Liver (tissue), 9 donors: ENCODE data around the gene EPGN. TPM values are rescaled to one million over a fixed set of nuclear protein-coding genes. Genes with fewer than 3 reads are reported as not detected.

Source experiments
- DNase-seq: peaks from one replicate; pipeline ENCODE4 v3.0.0-alpha.2; 2017; ENCODE audit warnings: low spot score
- H3K27ac ChIP-seq, 2 donors: one replicate each; pipeline ENCODE4 v1.7.0; 2013; ENCODE audit warnings: inconsistent platforms in 2 of 2, low read length in 2 of 2, control low read depth in 1 of 2, low read depth in 1 of 2, mild to moderate bottlenecking in 1 of 2
- H3K27me3 ChIP-seq, 4 donors: one replicate each; pipeline versions ENCODE4 v1.6.1 to v1.7.0; 2013; ENCODE audit warnings: low read length in 3 of 4, inconsistent platforms in 1 of 4, mild to moderate bottlenecking in 1 of 4, moderate library complexity in 1 of 4; ENCODE audit not compliant: control insufficient read depth in 4 of 4, insufficient read depth in 4 of 4
- H3K36me3 ChIP-seq, 4 donors: one replicate each; pipeline versions ENCODE4 v1.6.1 to v1.7.0; 2013; ENCODE audit warnings: low read length in 3 of 4, mild to moderate bottlenecking in 3 of 4, low read depth in 1 of 4, moderate library complexity in 1 of 4; ENCODE audit not compliant: control insufficient read depth in 4 of 4, insufficient read depth in 3 of 4
- H3K4me1 ChIP-seq, 4 donors: one replicate each; pipeline versions ENCODE4 v1.6.1 to v1.7.0; 2013; ENCODE audit warnings: low read length in 3 of 4, mild to moderate bottlenecking in 3 of 4, moderate library complexity in 1 of 4; ENCODE audit not compliant: control insufficient read depth in 4 of 4, insufficient read depth in 4 of 4
- H3K4me3 ChIP-seq, 3 donors: one replicate each; pipeline versions ENCODE4 v1.6.1 to v1.7.0; 2013; ENCODE audit warnings: low read length in 3 of 3, control low read depth in 1 of 3, low read depth in 1 of 3, mild to moderate bottlenecking in 1 of 3
- H3K9ac ChIP-seq, 2 donors: one replicate each; pipeline ENCODE4 v1.7.0; 2013; ENCODE audit warnings: low read length in 2 of 2, mild to moderate bottlenecking in 2 of 2, moderate library complexity in 2 of 2, control low read depth in 1 of 2, low read depth in 1 of 2
- H3K9me3 ChIP-seq, 4 donors: one replicate each; pipeline versions ENCODE4 v1.6.1 to v1.7.0; 2013; ENCODE audit warnings: low read length in 3 of 4; ENCODE audit not compliant: control insufficient read depth in 4 of 4
- ATF3 ChIP-seq: IDR thresholded peaks from 2 replicates; pipeline ENCODE4 v1.6.1; 2016; ENCODE audit warnings: antibody characterized with exemption
- CTCF ChIP-seq: fragments of 150-350 bp; IDR thresholded peaks from 2 replicates; pipeline ENCODE4 v1.5.1; 2017; ENCODE audit warnings: improper control_type of control experiment, low read depth, low read length; ENCODE audit not compliant: missing input control
- EGR1 ChIP-seq, 2 donors: IDR thresholded peaks; 2 replicates each; pipeline ENCODE4 v1.6.1; 2016 to 2018; ENCODE audit warnings: antibody characterized with exemption in 2 of 2, low read depth in 2 of 2
- FOXA1 ChIP-seq: IDR thresholded peaks from 2 replicates; pipeline ENCODE4 v1.6.1; 2016; ENCODE audit warnings: antibody characterized with exemption
- FOXA2 ChIP-seq: IDR thresholded peaks from 2 replicates; pipeline ENCODE4 v1.6.1; 2016; ENCODE audit warnings: antibody characterized with exemption
- GABPA ChIP-seq, 2 donors: IDR thresholded peaks in 1 of 2; conservative IDR thresholded peaks in 1 of 2; 2 replicates each; pipeline ENCODE4 v1.6.1; 2016; ENCODE audit warnings: antibody characterized with exemption in 2 of 2, mild to moderate bottlenecking in 1 of 2, moderate library complexity in 1 of 2
- HNF4A ChIP-seq, 2 donors: conservative IDR thresholded peaks; 2 replicates each; pipeline ENCODE4 v1.6.1; 2016; ENCODE audit warnings: antibody characterized with exemption in 2 of 2, mild to moderate bottlenecking in 2 of 2
- JUND ChIP-seq, 2 donors: IDR thresholded peaks; 2 replicates each; pipeline ENCODE4 v1.6.1; 2016; ENCODE audit warnings: antibody characterized with exemption in 2 of 2
- MAX ChIP-seq: IDR thresholded peaks from 2 replicates; pipeline ENCODE4 v1.6.1; 2016; ENCODE audit warnings: antibody characterized with exemption
- NR2F2 ChIP-seq: IDR thresholded peaks from 2 replicates; pipeline ENCODE4 v1.6.1; 2016; ENCODE audit warnings: antibody characterized with exemption
- RAD21 ChIP-seq, 2 donors: IDR thresholded peaks; 2 replicates each; pipeline ENCODE4 v1.6.1; 2016; ENCODE audit warnings: antibody characterized with exemption in 2 of 2, mild to moderate bottlenecking in 2 of 2
- REST ChIP-seq: IDR thresholded peaks from 2 replicates; pipeline ENCODE4 v1.6.1; 2016; ENCODE audit warnings: antibody characterized with exemption, mild to moderate bottlenecking
- RXRA ChIP-seq, 2 donors: IDR thresholded peaks; 2 replicates each; pipeline ENCODE4 v1.6.1; 2017 to 2018; ENCODE audit warnings: antibody characterized with exemption in 2 of 2, mild to moderate bottlenecking in 1 of 2
- SP1 ChIP-seq: IDR thresholded peaks from 2 replicates; pipeline ENCODE4 v1.6.1; 2018; ENCODE audit warnings: antibody characterized with exemption, mild to moderate bottlenecking
- TAF1 ChIP-seq: conservative IDR thresholded peaks from 2 replicates; pipeline ENCODE4 v1.6.1; 2016; ENCODE audit warnings: antibody characterized with exemption, mild to moderate bottlenecking
- YY1 ChIP-seq: IDR thresholded peaks from 2 replicates; pipeline ENCODE4 v1.6.1; 2016; ENCODE audit warnings: antibody characterized with exemption, mild to moderate bottlenecking
- ZBTB33 ChIP-seq: IDR thresholded peaks from 2 replicates; pipeline ENCODE4 v1.6.1; 2016; ENCODE audit warnings: antibody characterized with exemption
- WGBS: extraction: QIAGEN DNeasy Blood & Tissue Kit; methylation state at CpG from one replicate; pipeline ENCODE4 v1.1.7; 2013; 5-methylcytosine and 5-hydroxymethylcytosine counted together
- polyA plus RNA-seq, 2 donors: library from polyadenylated mRNA; stranded (reverse) in 1 of 2; unstranded in 1 of 2; fragments of 200-250 nt in 1 of 2; fragments of >200 nt in 1 of 2; fragmentation: Nextera tagmentation in 1 of 2; extraction: Ambion mirVana in 1 of 2; gene quantifications; one replicate each; pipeline versions ENCODE4 v1.2.1 to v1.2.3, GENCODE V29; 2013 to 2015
- total RNA-seq, 2 donors: library from RNA; depleted of rRNA; stranded (reverse); fragments of >200 nt; gene quantifications; one replicate each; pipeline ENCODE4 v1.2.3, GENCODE V29; 2014
- donor health status: healthy.
- donor health status: healthy.
- donor health status: healthy.
- donor health status: healthy.
- donor health status: healthy.

EPGN gene
- total and polyA plus RNA-seq, 4 donors, result 0.09 to 0.75 TPM; not detected in 2

GRCh38 chr4:74365761-74366160 is 57.5 kb downstream of the EPGN start:
- TF ChIP-seq REST (no peak), HNF4A (conservative IDR thresholded peaks at IDR 0.05) (no peak), GABPA (IDR thresholded peaks at IDR 0.05 in 1 of 2, conservative IDR thresholded peaks at IDR 0.05 in 1 of 2) (no peak), TAF1 (no peak), MAX (no peak), SP1 (no peak), CTCF (no peak), EGR1 (IDR thresholded peaks at IDR 0.05; ENCODE audit: low read depth in 2 of 2) (no peak), JUND (IDR thresholded peaks at IDR 0.05) (no peak), FOXA1 (no peak), FOXA2 (no peak), ZBTB33 (no peak), NR2F2 (no peak), RAD21 (IDR thresholded peaks at IDR 0.05) (no peak), YY1 (no peak), RXRA (IDR thresholded peaks at IDR 0.05) (no peak), ATF3 (no peak)
- peaks cover 2 to 13% (median 7%) of the 10 kb centered on the region in 4 donors for H3K4me1 ChIP-seq
- DNase-seq, result no peak
- H3K4me3 ChIP-seq, result peak overlapping the region in 1 of 3 donors; percentile 5
- WGBS, result 10% methylated on average over 11 of the region's 11 CpGs
- no peak overlapping the region for H3K9ac ChIP-seq
- H3K36me3 ChIP-seq, result no peaks in the 10 kb centered on the region
- H3K27me3 ChIP-seq, result peaks cover 0 to 16% (median 3%) of the 10 kb centered on the region in 4 donors
- H3K27ac ChIP-seq, result no peak overlapping the region
- no peaks in the 10 kb centered on the region for H3K9me3 ChIP-seq

Other genes starting within 250 kb of the EPGN start
- gene CXCL2, start 209.3 kb upstream of the EPGN start, total RNA-seq, result 100 to 1,000 TPM in 1 of 2 donors, 1 to 10 TPM in 1; 3.7 to 110 TPM
- gene CXCL2, start 209.3 kb upstream of the EPGN start, polyA plus RNA-seq, result 100 to 1,000 TPM in 1 of 2 donors, 10 to 100 TPM in 1; 45.3 to 680 TPM
- gene MTHFD2L, start 150.4 kb upstream of the EPGN start, total RNA-seq, result 10 to 100 TPM in 1 of 2 donors, 1 to 10 TPM in 1; 7.4 to 51.5 TPM
- gene MTHFD2L, start 150.4 kb upstream of the EPGN start, polyA plus RNA-seq, result 10 to 100 TPM; 15.5 to 46.7 TPM
- gene EREG, start 56.7 kb downstream of the EPGN start, total RNA-seq, result under 1 TPM in 1 of 2 donors, not detected in 1; 0.51 TPM
- gene EREG, start 56.7 kb downstream of the EPGN start, polyA plus RNA-seq, result not detected
- gene AREG, start 136.7 kb downstream of the EPGN start, total RNA-seq, result not detected
- gene AREG, start 136.7 kb downstream of the EPGN start, polyA plus RNA-seq, result under 1 TPM; 0.06 to 0.71 TPM